ENCODE results near the gene PLA2G3.
"Not testable (repeated sequence)": the region's sequence is repeated elsewhere in the genome, so short reads cannot be mapped to it uniquely, and the experiment has no call there.

Gene PLA2G3

DNA sequence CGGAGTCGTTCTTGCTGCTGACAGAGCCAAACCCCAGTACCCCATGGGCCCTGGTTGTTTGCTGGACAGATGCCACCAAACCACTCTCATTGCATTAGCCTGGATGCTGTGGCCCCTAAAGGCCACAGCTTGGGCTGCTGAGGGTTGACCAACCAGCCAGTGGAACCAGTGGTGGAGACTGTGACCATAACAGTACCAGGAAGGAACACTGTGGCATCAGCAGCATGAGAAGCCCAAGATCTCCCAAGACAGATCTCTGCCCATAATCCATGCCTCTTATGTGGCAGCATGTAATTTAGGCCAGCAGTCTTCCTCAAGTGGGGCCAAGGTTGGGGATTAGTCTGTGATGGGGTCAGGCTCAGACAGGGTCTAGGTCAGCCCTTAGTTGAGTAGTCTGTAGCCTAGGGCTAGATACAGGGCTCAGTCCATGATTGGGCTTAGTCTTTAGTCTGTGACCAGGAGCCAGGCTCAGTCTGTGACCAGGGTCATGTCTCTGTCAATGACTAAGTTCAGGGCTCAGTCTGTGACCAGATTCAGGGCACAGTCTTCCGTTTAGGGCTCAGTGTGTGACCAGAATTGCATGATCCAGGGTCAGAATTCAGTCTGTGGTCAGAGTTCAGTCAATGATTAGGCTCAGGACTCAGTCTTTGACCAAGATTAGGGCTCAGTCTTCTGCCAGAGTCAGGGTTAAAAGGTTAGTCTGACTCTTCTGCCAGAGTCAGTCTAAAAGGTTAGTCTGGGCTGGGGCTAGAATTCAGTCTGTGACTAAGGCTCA lies 22.1 kb downstream of the PLA2G3 start:
- Mint-ChIP-seq H3K36me3 (ENCODE audit: low read depth) (no peaks in the 10 kb centered on the region), H3K4me3 (no peak overlapping the region), H3K27ac (no peak overlapping the region), H3K27me3 (ENCODE audit: low read depth, poor library complexity) (peaks cover 10% of the 10 kb centered on the region), H3K4me1 (peaks cover 22% of the 10 kb centered on the region), H3K9me3 (no peaks in the 10 kb centered on the region)
- no peak for TF ChIP-seq CTCF (IDR thresholded peaks at IDR 0.05)
- DNase-seq = no peak

DNA sequence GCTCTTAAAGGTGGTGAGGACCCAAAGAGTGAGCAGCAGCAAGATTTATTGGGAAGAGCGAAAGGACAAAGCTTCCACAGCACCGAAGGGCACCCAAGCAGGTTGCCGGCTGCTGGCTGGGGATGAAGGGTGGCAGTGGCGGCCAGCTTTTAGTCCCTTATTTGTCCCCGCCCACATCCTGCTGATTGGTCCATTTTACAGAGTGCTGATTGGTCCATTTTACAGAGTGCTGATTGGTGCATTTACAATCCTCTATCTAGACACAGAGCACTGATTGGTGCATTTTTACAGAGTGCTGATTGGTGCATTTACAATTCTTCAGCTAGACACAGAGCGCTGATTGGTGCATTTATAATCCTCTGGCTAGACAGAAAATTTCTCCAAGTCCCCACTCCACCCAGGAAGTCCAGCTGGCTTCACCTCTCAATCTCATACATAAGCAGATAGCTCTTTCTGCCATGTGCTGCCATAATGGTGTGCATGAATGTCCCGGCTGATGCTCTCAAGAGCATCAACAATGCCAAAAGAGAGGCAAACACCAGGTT lies 27.7 kb downstream of the PLA2G3 start:
- H3K27ac Mint-ChIP-seq; H3K36me3 Mint-ChIP-seq (ENCODE audit: low read depth): not testable (repeated sequence)
- H3K27me3 Mint-ChIP-seq (ENCODE audit: low read depth, poor library complexity) = peaks cover 18% of the 10 kb centered on the region

GRCh38 chr22:31107894-31108218 lies 32.5 kb downstream of the PLA2G3 start:
- Mint-ChIP-seq H3K27ac (peak overlapping the region; percentile 3), H3K9me3 (no peaks in the 10 kb centered on the region), H3K4me3 (peak overlapping the region; percentile 82), H3K27me3 (ENCODE audit: low read depth, poor library complexity) (peaks cover 39% of the 10 kb centered on the region), H3K4me1 (peaks cover 22% of the 10 kb centered on the region), H3K36me3 (ENCODE audit: low read depth) (no peaks in the 10 kb centered on the region)
- no peak for TF ChIP-seq CTCF (IDR thresholded peaks at IDR 0.05)
- DNase-seq = no peak

More for the DNA sequence above, 27.7 kb downstream of the PLA2G3 start:
- not testable (repeated sequence) for H3K4me3 Mint-ChIP-seq, DNase-seq, H3K9me3 Mint-ChIP-seq
- peaks cover 11% of the 10 kb centered on the region for H3K4me1 Mint-ChIP-seq

- Mint-ChIP-seq H3K4me1 (peaks cover 22% of the 10 kb centered on the region), H3K36me3 (ENCODE audit: low read depth) (no peaks in the 10 kb centered on the region), H3K27me3 (ENCODE audit: low read depth, poor library complexity) (peaks cover 36% of the 10 kb centered on the region), H3K4me3 (peak within 1 kb of the TSS; percentile 83), H3K9me3 (no peaks in the 10 kb centered on the region), H3K27ac (peak within 1 kb of the TSS; percentile 3)
- peak; percentile 93 for DNase-seq
- peak; percentile 78 for TF ChIP-seq CTCF (IDR thresholded peaks at IDR 0.05)
These were observed 33.0 kb downstream of the PLA2G3 start, which contains the start of gene SELENOM for GRCh38 chr22:31107178-31107893. Gene SELENOM (minus strand): TSS chr22:31107568. CDS start chr22:31107505, 63 bp downstream.

GRCh38 chr22:31106731-31107177 lies 33.6 kb downstream of the PLA2G3 start:
- Mint-ChIP-seq H3K27ac (no peak overlapping the region), H3K27me3 (ENCODE audit: low read depth, poor library complexity) (peaks cover 34% of the 10 kb centered on the region), H3K36me3 (ENCODE audit: low read depth) (peaks cover 3% of the 10 kb centered on the region), H3K4me3 (peak overlapping the region; percentile 83), H3K4me1 (peaks cover 22% of the 10 kb centered on the region), H3K9me3 (no peaks in the 10 kb centered on the region)
- no peak for DNase-seq
- no peak for TF ChIP-seq CTCF (IDR thresholded peaks at IDR 0.05)

GRCh38 chr22:31106001-31106571 lies 34.2 kb downstream of the PLA2G3 start:
- TF ChIP-seq CTCF (IDR thresholded peaks at IDR 0.05) = no peak
- H3K27ac Mint-ChIP-seq = no peak overlapping the region
- H3K27me3 Mint-ChIP-seq (ENCODE audit: low read depth, poor library complexity) = peaks cover 34% of the 10 kb centered on the region
- no peak for DNase-seq
- H3K4me3 Mint-ChIP-seq = no peak overlapping the region
- peaks cover 22% of the 10 kb centered on the region for H3K4me1 Mint-ChIP-seq
- no peaks in the 10 kb centered on the region for H3K9me3 Mint-ChIP-seq
- peaks cover 8% of the 10 kb centered on the region for H3K36me3 Mint-ChIP-seq (ENCODE audit: low read depth)

Data from nephron progenitor cell (in vitro differentiated cells).